Peyer's patch (tissue), 4 donors: ENCODE results near the gene TACR3. TPM values are rescaled to one million over a fixed set of nuclear protein-coding genes. Genes with fewer than 3 reads are reported as not detected.

Experiments
- DNase-seq, 3 donors: peaks; one replicate each; pipeline ENCODE4 v3.0.0-alpha.2; 2017 to 2019
- H3K27ac ChIP-seq, 4 donors: fragments of 200-600 bp; sonication (generic); one replicate each; pipeline ENCODE4 v1.5.1; 2016 to 2019
- H3K27me3 ChIP-seq, 2 donors: fragments of 200-600 bp; sonication (generic); one replicate each; pipeline ENCODE4 v1.5.1; 2019
- H3K36me3 ChIP-seq, 3 donors: fragments of 200-600 bp; sonication (generic); one replicate each; pipeline ENCODE4 v1.5.1; 2016 to 2019
- H3K4me1 ChIP-seq, 4 donors: fragments of 200-600 bp; sonication (generic); one replicate each; pipeline ENCODE4 v1.5.1; 2016 to 2019
- H3K4me3 ChIP-seq, 4 donors: fragments of 200-600 bp; sonication (generic); 1 replicate in 3 of 4; 2 replicates in 1 of 4; pipeline ENCODE4 v1.5.1; 2016 to 2019; ENCODE audit warnings: mild to moderate bottlenecking in 1 of 4
- H3K9me3 ChIP-seq, 4 donors: fragments of 200-600 bp; sonication (generic); one replicate each; pipeline ENCODE4 v1.5.1; 2016 to 2019; ENCODE audit warnings: mild to moderate bottlenecking in 1 of 4
- POLR2A ChIP-seq, 2 donors: fragments of 450-650 bp; IDR thresholded peaks; one replicate each; pipeline ENCODE4 v1.5.1; 2017; ENCODE audit warnings: antibody characterized with exemption in 2 of 2, mild to moderate bottlenecking in 2 of 2, moderate library complexity in 2 of 2
- total RNA-seq, 4 donors: library from RNA; depleted of rRNA; stranded (reverse); fragments of >200 nt; gene quantifications; one replicate each; pipeline ENCODE4 v1.1.0, GENCODE V29; 2016
- TF ChIP-seq, protein P1 (sequence below), 6 experiments: fragments of 450-650 bp in 4 of 6; fragments of 200-600 bp in 2 of 6; sonication (generic) in 1 of 6; IDR thresholded peaks; one replicate each; pipeline ENCODE4 v1.5.1; 2017 to 2019; ENCODE audit warnings: antibody characterized with exemption in 6 of 6, mild to moderate bottlenecking in 3 of 6, moderate library complexity in 1 of 6

Gene TACR3
- total RNA-seq, 4 donors from 2014 or later = not detected

DNA sequence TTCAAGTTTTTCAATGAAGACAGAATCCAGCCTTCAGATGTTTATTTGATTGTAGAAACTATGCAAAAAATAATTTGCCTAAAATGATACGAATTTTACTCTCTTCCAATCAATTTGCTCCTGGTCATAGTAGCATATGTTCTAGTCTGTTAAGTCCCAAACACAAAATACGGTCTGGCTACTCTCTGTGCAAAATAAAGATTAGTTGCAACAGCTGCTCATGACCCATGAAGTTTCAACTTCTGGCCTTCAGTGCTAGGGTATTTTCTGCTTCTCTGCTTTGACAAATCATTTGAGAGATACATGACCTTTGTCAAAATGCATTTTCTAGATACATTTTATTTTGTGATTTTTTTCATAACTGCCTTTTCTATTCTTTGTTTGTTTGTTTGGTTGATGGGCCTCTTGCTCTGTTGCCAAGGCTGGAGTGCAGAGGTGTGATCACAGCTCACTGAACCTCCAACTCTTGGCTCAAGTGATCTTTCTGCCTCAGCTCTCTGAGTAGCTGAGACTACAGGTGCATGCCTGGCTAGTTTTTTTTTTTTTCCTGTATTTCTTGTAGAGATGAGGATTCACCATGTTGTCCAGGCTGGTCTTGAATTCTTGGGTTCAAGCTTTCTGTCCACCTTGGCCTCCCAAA is 55.2 kb downstream of the TACR3 start:
- Histone ChIP-seq H3K9me3 (no peaks in the 10 kb centered on the region), H3K27ac (no peak overlapping the region), H3K4me3 (no peak overlapping the region), H3K27me3 (no peaks in the 10 kb centered on the region), H3K4me1 (no peaks in the 10 kb centered on the region), H3K36me3 (no peaks in the 10 kb centered on the region)
- TF ChIP-seq POLR2A (IDR thresholded peaks at IDR 0.05) = no peak
- TF ChIP-seq, protein P1, sequence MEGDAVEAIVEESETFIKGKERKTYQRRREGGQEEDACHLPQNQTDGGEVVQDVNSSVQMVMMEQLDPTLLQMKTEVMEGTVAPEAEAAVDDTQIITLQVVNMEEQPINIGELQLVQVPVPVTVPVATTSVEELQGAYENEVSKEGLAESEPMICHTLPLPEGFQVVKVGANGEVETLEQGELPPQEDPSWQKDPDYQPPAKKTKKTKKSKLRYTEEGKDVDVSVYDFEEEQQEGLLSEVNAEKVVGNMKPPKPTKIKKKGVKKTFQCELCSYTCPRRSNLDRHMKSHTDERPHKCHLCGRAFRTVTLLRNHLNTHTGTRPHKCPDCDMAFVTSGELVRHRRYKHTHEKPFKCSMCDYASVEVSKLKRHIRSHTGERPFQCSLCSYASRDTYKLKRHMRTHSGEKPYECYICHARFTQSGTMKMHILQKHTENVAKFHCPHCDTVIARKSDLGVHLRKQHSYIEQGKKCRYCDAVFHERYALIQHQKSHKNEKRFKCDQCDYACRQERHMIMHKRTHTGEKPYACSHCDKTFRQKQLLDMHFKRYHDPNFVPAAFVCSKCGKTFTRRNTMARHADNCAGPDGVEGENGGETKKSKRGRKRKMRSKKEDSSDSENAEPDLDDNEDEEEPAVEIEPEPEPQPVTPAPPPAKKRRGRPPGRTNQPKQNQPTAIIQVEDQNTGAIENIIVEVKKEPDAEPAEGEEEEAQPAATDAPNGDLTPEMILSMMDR (IDR thresholded peaks at IDR 0.05) = no peak
- no peak for DNase-seq

GRCh38 chr4:103648541-103648940 is 71.2 kb downstream of the TACR3 start:
- H3K27ac ChIP-seq = no peak overlapping the region

GRCh38 chr4:103645991-103646390 is 73.8 kb downstream of the TACR3 start:
- DNase-seq = no peak
- H3K4me3 ChIP-seq = no peak overlapping the region
- H3K36me3 ChIP-seq = no peaks in the 10 kb centered on the region
- H3K27ac ChIP-seq = no peak overlapping the region
- no peaks in the 10 kb centered on the region for H3K9me3 ChIP-seq
- H3K4me1 ChIP-seq = no peaks in the 10 kb centered on the region
- no peaks in the 10 kb centered on the region for H3K27me3 ChIP-seq
- no peak for TF ChIP-seq POLR2A (IDR thresholded peaks at IDR 0.05)
- TF ChIP-seq, protein P1 (IDR thresholded peaks at IDR 0.05) = no peak

More at GRCh38 chr4:103648541-103648940, 71.2 kb downstream of the TACR3 start:
- H3K9me3 ChIP-seq = no peaks in the 10 kb centered on the region
- H3K27me3 ChIP-seq = no peaks in the 10 kb centered on the region
- DNase-seq = no peak
- H3K36me3 ChIP-seq = no peaks in the 10 kb centered on the region
- H3K4me3 ChIP-seq = no peak overlapping the region
- TF ChIP-seq, protein P1 (IDR thresholded peaks at IDR 0.05) = no peak
- TF ChIP-seq POLR2A (IDR thresholded peaks at IDR 0.05) = no peak
- H3K4me1 ChIP-seq = no peaks in the 10 kb centered on the region

DNA sequence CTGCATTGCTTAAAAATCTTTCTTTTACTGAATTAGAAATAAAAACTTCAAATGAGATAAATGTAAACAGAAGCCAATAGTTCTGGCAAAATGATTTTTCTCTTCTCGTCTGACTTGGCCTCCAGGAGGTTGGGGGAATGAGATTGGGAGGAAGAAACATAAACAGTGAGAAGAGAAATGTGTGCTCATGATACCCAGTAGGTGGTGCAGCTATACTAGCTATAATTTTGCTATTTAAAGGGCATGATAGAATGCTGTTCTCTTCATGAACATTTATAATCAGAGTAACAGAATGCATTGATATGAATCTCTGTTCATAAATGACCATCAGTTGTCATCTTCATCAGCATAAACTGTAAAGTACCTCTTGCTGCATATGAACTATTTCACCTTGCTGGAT is 85.5 kb downstream of the TACR3 start:
- Histone ChIP-seq H3K27me3 (no peaks in the 10 kb centered on the region), H3K4me3 (no peak overlapping the region), H3K36me3 (no peaks in the 10 kb centered on the region), H3K4me1 (no peaks in the 10 kb centered on the region), H3K9me3 (no peaks in the 10 kb centered on the region), H3K27ac (no peak overlapping the region)
- TF ChIP-seq, protein P1 (IDR thresholded peaks at IDR 0.05) = no peak
- no peak for TF ChIP-seq POLR2A (IDR thresholded peaks at IDR 0.05)
- no peak for DNase-seq

DNA sequence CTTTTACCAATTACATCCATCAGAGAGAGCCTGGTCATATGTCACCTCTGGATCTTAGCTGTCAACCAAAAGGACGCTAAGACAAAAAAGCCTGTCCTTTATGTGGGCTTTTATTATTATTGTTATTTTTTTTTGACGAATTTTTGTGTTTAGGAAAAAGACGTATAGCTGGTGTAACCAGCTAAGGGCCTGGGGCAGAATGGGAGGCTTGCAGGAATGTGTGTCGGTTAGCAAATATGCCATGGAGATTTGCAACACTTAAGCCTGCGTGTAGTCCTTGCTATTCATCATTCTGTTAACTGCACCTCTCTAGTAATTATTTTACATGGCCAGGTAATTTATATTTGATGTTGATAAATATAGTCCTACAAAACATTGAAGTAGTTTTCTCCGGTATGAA is 93.5 kb downstream of the TACR3 start:
- no peak for TF ChIP-seq POLR2A (IDR thresholded peaks at IDR 0.05)
- TF ChIP-seq, protein P1 (IDR thresholded peaks at IDR 0.05) = no peak
- Histone ChIP-seq H3K9me3 (no peaks in the 10 kb centered on the region), H3K4me3 (no peak overlapping the region), H3K27me3 (no peaks in the 10 kb centered on the region), H3K4me1 (no peaks in the 10 kb centered on the region), H3K27ac (no peak overlapping the region), H3K36me3 (no peaks in the 10 kb centered on the region)
- DNase-seq = no peak

DNA sequence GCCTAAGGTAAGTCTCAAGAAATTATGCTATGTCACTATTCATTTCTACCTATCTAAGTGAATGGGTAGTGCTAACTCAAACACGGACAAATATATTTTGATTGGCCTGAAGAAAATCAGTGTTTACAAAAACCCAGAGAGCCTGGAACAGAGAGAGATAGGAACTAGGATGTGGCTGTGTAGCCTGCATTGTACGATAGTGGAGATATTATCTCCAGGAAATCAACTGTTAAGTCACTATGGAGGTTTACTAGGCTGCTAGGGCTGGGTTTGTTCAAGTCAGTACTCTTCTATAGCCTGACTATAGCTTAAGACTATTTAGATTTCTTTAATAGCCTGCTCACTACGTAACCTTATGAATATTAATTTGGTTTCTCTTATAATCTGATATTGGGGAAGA is 127.9 kb downstream of the TACR3 start:
- no peak overlapping the region for H3K27ac ChIP-seq
- no peaks in the 10 kb centered on the region for H3K27me3 ChIP-seq
- H3K36me3 ChIP-seq = no peaks in the 10 kb centered on the region
- no peak overlapping the region for H3K4me3 ChIP-seq
- TF ChIP-seq POLR2A (IDR thresholded peaks at IDR 0.05) = no peak
- TF ChIP-seq, protein P1 (IDR thresholded peaks at IDR 0.05) = no peak
- no peaks in the 10 kb centered on the region for H3K9me3 ChIP-seq
- H3K4me1 ChIP-seq = no peaks in the 10 kb centered on the region
- no peak for DNase-seq
